Fibroblast of lung (primary cell): ENCODE measurements around the gene TMED7.

Experiments used
- CTCF ChIP-seq, 2 donors: IDR thresholded peaks in 1 of 2; conservative IDR thresholded peaks in 1 of 2; 1 replicate in 1 of 2; 2 replicates in 1 of 2; pipeline ENCODE4 v1.5.1; 2011 to 2012; ENCODE audit warnings: low read length in 2 of 2, control low read depth in 1 of 2, inconsistent platforms in 1 of 2, low read depth in 1 of 2, mild to moderate bottlenecking in 1 of 2
- EZH2 ChIP-seq: IDR thresholded peaks from 2 replicates; pipeline ENCODE4 v1.5.1; 2012; ENCODE audit warnings: low read length, control low read depth, mild to moderate bottlenecking; ENCODE audit errors: missing control alignments

DNA sequence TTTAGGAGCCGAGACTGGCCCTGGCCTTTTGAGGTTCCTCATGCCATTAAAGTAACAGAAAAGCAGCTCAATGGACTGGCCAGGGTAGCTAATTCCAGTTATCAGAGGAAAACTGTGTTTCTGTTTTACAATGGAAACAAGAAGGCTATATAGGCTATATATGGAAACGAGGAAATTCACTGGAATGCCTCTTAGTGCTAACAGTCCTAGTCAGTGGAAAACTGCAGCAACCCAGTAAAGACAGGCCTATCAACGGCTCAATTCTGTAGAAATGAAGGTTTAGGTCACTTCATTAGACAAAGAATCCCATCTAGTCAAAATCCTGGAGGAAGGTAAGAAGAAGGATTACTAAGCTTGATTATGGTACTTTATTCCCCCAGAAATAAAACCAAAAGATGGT lies 20.4 kb downstream of the TMED7 start:
- TF ChIP-seq CTCF (conservative IDR thresholded peaks at IDR 0.05 in 1 of 2, IDR thresholded peaks at IDR 0.05 in 1 of 2; ENCODE audit: low read depth in 1 of 2, low read length in 2 of 2) (no peak), EZH2 (no peak)
